GM23338 (cell line): ENCODE data around the gene LDLRAD2. TPM values are rescaled to one million over a fixed set of nuclear protein-coding genes. Genes with fewer than 3 reads are reported as not detected.

Source experiments
- ATAC-seq: fragments of 200-7000 bp; cut with Tn5 transposase; 3 replicates; pipeline ENCODE4 v1.9.1; 2020
- DNase-seq: peaks from one replicate; pipeline ENCODE4 v3.0.0-alpha.2; 2015; ENCODE audit warnings: low spot score
- H2AFZ ChIP-seq: fragments of 200-600 bp; sonication (generic); 2 replicates; pipeline ENCODE4 v1.8.0; 2016; ENCODE audit warnings: antibody characterized with exemption, mild to moderate bottlenecking, moderate library complexity
- H3F3A ChIP-seq: fragments of 200-600 bp; sonication (generic); replicated peaks from 2 replicates; pipeline ENCODE4 v1.8.0; 2017; ENCODE audit warnings: antibody characterized with exemption, mixed run types, low read depth
- H3K27ac ChIP-seq: fragments of 200-600 bp; sonication (generic); 2 replicates; pipeline ENCODE4 v1.6.1; 2016; ENCODE audit warnings: low read depth
- H3K27me3 ChIP-seq: fragments of 200-600 bp; sonication (generic); 2 replicates; pipeline ENCODE4 v1.8.0; 2016; ENCODE audit warnings: mild to moderate bottlenecking, mixed run types, moderate library complexity; ENCODE audit not compliant: insufficient read depth
- H3K36me3 ChIP-seq: fragments of 200-600 bp; sonication (generic); 2 replicates; pipeline ENCODE4 v1.8.0; 2016; ENCODE audit warnings: mild to moderate bottlenecking; ENCODE audit not compliant: insufficient read depth
- H3K4me1 ChIP-seq: fragments of 200-600 bp; sonication (generic); 2 replicates; pipeline ENCODE4 v1.8.0; 2016; ENCODE audit warnings: mild to moderate bottlenecking, moderate library complexity; ENCODE audit not compliant: insufficient read depth
- H3K4me2 ChIP-seq: fragments of 200-600 bp; sonication (generic); 2 replicates; pipeline ENCODE4 v1.7.1; 2017; ENCODE audit warnings: mixed run types
- H3K4me3 ChIP-seq: fragments of 200-600 bp; sonication (generic); 2 replicates; pipeline ENCODE4 v1.6.1; 2016; ENCODE audit warnings: mixed run types
- H3K79me2 ChIP-seq: fragments of 200-600 bp; sonication (generic); replicated peaks from 2 replicates; pipeline ENCODE4 v1.8.0; 2017; ENCODE audit warnings: mild to moderate bottlenecking; ENCODE audit not compliant: insufficient read depth
- H3K9me2 ChIP-seq: fragments of 200-600 bp; sonication (generic); 2 replicates; pipeline ENCODE4 v1.8.0; 2017; ENCODE audit not compliant: insufficient read depth
- H4K20me1 ChIP-seq: fragments of 200-600 bp; sonication (generic); replicated peaks from 2 replicates; pipeline ENCODE4 v1.8.0; 2017; ENCODE audit warnings: mild to moderate bottlenecking; ENCODE audit not compliant: insufficient read depth
- H3K27ac Mint-ChIP-seq: 2 replicates; pipeline ENCODE4 v1.8.0; 2020; ENCODE audit warnings: inconsistent platforms, mild to moderate bottlenecking, moderate library complexity, mixed read lengths
- H3K27me3 Mint-ChIP-seq: 3 replicates; pipeline ENCODE4 v1.8.0; 2022; ENCODE audit warnings: low read depth, mild to moderate bottlenecking, moderate library complexity, mixed read lengths, inconsistent platforms; ENCODE audit not compliant: insufficient read depth, poor library complexity
- H3K36me3 Mint-ChIP-seq: 3 replicates; pipeline ENCODE4 v1.8.0; 2021; ENCODE audit warnings: low read depth, mild to moderate bottlenecking, inconsistent platforms, moderate library complexity, mixed read lengths
- H3K4me1 Mint-ChIP-seq: 3 replicates; pipeline ENCODE4 v1.8.0; 2020; ENCODE audit warnings: mild to moderate bottlenecking, inconsistent platforms, mixed read lengths
- H3K4me3 Mint-ChIP-seq: 3 replicates; pipeline ENCODE4 v1.8.0; 2021; ENCODE audit warnings: moderate library complexity, mild to moderate bottlenecking, inconsistent platforms, mixed read lengths
- H3K9me3 Mint-ChIP-seq: 3 replicates; pipeline ENCODE4 v1.8.0; 2020; ENCODE audit warnings: moderate library complexity, mild to moderate bottlenecking, inconsistent platforms, mixed read lengths
- CREB1 ChIP-seq: fragments of 250-450 bp; sonication (Bioruptor Pico); IDR thresholded peaks from 2 replicates; pipeline ENCODE4 v1.5.0; 2020; ENCODE audit warnings: low read depth, mild to moderate bottlenecking, moderate library complexity
- EZH2 ChIP-seq: fragments of 200-600 bp; sonication (generic); IDR thresholded peaks from one replicate; pipeline ENCODE4 v1.8.0; 2017; ENCODE audit warnings: antibody characterized with exemption, mild to moderate bottlenecking, low read depth; ENCODE audit not compliant: unreplicated experiment
- EZH2phosphoT487 ChIP-seq: fragments of 200-600 bp; sonication (generic); IDR thresholded peaks from one replicate; pipeline ENCODE4 v1.8.1; 2018; ENCODE audit warnings: antibody characterized with exemption; ENCODE audit not compliant: unreplicated experiment
- JUNB ChIP-seq: IDR thresholded peaks from one replicate; pipeline ENCODE4 v1.6.1; 2016; ENCODE audit warnings: antibody characterized with exemption; ENCODE audit not compliant: unreplicated experiment
- NANOG ChIP-seq: IDR thresholded peaks from 2 replicates; pipeline ENCODE4 v1.6.1; 2016; ENCODE audit warnings: antibody characterized with exemption, borderline replicate concordance
- POLR2AphosphoS5 ChIP-seq: IDR thresholded peaks from 2 replicates; pipeline ENCODE4 v1.6.1; 2016; ENCODE audit warnings: antibody characterized with exemption, low read depth
- STAT1 ChIP-seq: IDR thresholded peaks from one replicate; pipeline ENCODE4 v1.6.1; 2016; ENCODE audit warnings: antibody characterized with exemption; ENCODE audit not compliant: unreplicated experiment
- ZNF114 ChIP-seq: fragments of 250-450 bp; sonication (Bioruptor Pico); IDR thresholded peaks from 2 replicates; pipeline ENCODE4 v1.5.0; 2020; ENCODE audit warnings: mild to moderate bottlenecking, moderate library complexity
- ZNF331 ChIP-seq: fragments of 250-450 bp; sonication (Bioruptor Pico); IDR thresholded peaks from 2 replicates; pipeline ENCODE4 v1.5.0; 2020; ENCODE audit warnings: low read depth, mild to moderate bottlenecking, moderate library complexity
- polyA plus RNA-seq: library from polyadenylated mRNA; unstranded; fragments of >200 nt; fragmentation: Nextera tagmentation; extraction: Ambion mirVana; gene quantifications from 2 replicates; pipeline ENCODE4 v1.2.1, GENCODE V29; 2016
- total RNA-seq: library from RNA; depleted of rRNA; stranded (reverse); fragments of >200 nt; shearing (Covaris generic); gene quantifications from 2 replicates; pipeline ENCODE4 v1.2.3, GENCODE V29; 2014
- TF ChIP-seq, protein P1 (sequence below): IDR thresholded peaks from 2 replicates; pipeline ENCODE4 v1.6.1; 2016; ENCODE audit warnings: antibody characterized with exemption
- TF ChIP-seq, protein P2 (sequence below): IDR thresholded peaks from one replicate; pipeline ENCODE4 v1.6.1; 2018; ENCODE audit warnings: antibody characterized with exemption; ENCODE audit not compliant: unreplicated experiment
- TF ChIP-seq, protein P3 (sequence below): fragments of 250-450 bp; sonication (Bioruptor Pico); IDR thresholded peaks from 2 replicates; pipeline ENCODE4 v1.5.0; 2020; ENCODE audit warnings: mild to moderate bottlenecking, moderate library complexity
- TF ChIP-seq, protein P4 (sequence below), 2 experiments: fragments of 200-600 bp in 1 of 2; sonication (generic) in 1 of 2; conservative IDR thresholded peaks; 2 replicates each; pipeline versions ENCODE4 v1.5.1 to v1.6.1; 2016 to 2017; ENCODE audit warnings: antibody characterized with exemption in 2 of 2, low read depth in 2 of 2, mild to moderate bottlenecking in 2 of 2, moderate library complexity in 1 of 2

The LDLRAD2 gene
- total and polyA plus RNA-seq, 2 experiments from 2014 or later, result 1.6 to 5.8 TPM

DNA sequence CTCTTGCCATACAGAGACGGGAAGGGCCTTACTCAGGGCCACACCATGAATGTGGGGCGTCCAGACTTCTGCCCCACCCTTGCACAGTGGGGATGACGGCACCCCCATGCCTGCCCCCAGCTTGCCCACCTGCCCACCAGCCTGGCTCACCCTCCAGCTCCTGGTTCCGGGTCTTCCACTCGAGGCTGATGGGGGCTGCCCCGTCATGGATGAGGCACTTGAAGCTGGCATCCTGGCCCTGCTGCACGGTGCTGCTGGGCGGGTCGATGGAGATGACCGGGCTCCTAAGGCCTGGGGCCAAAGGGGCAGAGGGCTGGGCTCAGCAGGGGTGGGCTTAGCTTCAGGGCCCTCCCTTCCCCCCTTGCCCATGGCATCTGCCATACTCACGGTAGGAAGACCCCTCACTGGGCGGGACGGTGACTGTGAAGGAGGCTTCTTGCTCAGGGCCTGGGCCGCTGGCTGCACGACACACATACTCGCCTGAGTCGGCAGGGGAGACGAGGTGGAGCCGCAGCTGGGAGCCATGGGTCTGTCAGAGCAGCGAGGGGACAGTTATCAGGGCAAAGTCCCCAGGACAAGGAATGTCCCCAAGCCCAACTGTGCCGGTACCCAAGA lies 29.9 kb downstream of the LDLRAD2 start:
- no peaks in the 10 kb centered on the region for H3K9me2 ChIP-seq
- no peak overlapping the region for H3K4me2 ChIP-seq
- H3K36me3 Mint-ChIP-seq, result peaks cover 25% of the 10 kb centered on the region
- H3K4me1 Mint-ChIP-seq, result no peaks in the 10 kb centered on the region
- no peak overlapping the region for H3K27ac ChIP-seq
- no peaks in the 10 kb centered on the region for H3K27me3 ChIP-seq
- no peak overlapping the region for H2AFZ ChIP-seq
- H3K4me3 ChIP-seq, result no peak overlapping the region
- no peak for DNase-seq
- no peaks in the 10 kb centered on the region for H3K36me3 ChIP-seq
- H3K79me2 ChIP-seq, result no peaks in the 10 kb centered on the region
- H3K27me3 Mint-ChIP-seq, result peaks cover 6% of the 10 kb centered on the region
- no peaks in the 10 kb centered on the region for H4K20me1 ChIP-seq
- H3K27ac Mint-ChIP-seq, result no peak overlapping the region
- H3K4me3 Mint-ChIP-seq, result no peak overlapping the region
- no peaks in the 10 kb centered on the region for H3K4me1 ChIP-seq
- no peak for ATAC-seq
- no peaks in the 10 kb centered on the region for H3F3A ChIP-seq
- H3K9me3 Mint-ChIP-seq, result no peaks in the 10 kb centered on the region
- no peak for TF ChIP-seq ZNF114
- TF ChIP-seq, protein P1, sequence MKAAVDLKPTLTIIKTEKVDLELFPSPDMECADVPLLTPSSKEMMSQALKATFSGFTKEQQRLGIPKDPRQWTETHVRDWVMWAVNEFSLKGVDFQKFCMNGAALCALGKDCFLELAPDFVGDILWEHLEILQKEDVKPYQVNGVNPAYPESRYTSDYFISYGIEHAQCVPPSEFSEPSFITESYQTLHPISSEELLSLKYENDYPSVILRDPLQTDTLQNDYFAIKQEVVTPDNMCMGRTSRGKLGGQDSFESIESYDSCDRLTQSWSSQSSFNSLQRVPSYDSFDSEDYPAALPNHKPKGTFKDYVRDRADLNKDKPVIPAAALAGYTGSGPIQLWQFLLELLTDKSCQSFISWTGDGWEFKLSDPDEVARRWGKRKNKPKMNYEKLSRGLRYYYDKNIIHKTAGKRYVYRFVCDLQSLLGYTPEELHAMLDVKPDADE, result no peak
- TF ChIP-seq, protein P2, sequence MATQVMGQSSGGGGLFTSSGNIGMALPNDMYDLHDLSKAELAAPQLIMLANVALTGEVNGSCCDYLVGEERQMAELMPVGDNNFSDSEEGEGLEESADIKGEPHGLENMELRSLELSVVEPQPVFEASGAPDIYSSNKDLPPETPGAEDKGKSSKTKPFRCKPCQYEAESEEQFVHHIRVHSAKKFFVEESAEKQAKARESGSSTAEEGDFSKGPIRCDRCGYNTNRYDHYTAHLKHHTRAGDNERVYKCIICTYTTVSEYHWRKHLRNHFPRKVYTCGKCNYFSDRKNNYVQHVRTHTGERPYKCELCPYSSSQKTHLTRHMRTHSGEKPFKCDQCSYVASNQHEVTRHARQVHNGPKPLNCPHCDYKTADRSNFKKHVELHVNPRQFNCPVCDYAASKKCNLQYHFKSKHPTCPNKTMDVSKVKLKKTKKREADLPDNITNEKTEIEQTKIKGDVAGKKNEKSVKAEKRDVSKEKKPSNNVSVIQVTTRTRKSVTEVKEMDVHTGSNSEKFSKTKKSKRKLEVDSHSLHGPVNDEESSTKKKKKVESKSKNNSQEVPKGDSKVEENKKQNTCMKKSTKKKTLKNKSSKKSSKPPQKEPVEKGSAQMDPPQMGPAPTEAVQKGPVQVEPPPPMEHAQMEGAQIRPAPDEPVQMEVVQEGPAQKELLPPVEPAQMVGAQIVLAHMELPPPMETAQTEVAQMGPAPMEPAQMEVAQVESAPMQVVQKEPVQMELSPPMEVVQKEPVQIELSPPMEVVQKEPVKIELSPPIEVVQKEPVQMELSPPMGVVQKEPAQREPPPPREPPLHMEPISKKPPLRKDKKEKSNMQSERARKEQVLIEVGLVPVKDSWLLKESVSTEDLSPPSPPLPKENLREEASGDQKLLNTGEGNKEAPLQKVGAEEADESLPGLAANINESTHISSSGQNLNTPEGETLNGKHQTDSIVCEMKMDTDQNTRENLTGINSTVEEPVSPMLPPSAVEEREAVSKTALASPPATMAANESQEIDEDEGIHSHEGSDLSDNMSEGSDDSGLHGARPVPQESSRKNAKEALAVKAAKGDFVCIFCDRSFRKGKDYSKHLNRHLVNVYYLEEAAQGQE, result no peak
- TF ChIP-seq ZNF331 (CRISPR knock-in tag), result no peak
- no peak for TF ChIP-seq JUNB
- no peak for TF ChIP-seq STAT1
- TF ChIP-seq EZH2phosphoT487, result no peak
- TF ChIP-seq EZH2, result no peak
- TF ChIP-seq NANOG, result no peak
- TF ChIP-seq, protein P3, sequence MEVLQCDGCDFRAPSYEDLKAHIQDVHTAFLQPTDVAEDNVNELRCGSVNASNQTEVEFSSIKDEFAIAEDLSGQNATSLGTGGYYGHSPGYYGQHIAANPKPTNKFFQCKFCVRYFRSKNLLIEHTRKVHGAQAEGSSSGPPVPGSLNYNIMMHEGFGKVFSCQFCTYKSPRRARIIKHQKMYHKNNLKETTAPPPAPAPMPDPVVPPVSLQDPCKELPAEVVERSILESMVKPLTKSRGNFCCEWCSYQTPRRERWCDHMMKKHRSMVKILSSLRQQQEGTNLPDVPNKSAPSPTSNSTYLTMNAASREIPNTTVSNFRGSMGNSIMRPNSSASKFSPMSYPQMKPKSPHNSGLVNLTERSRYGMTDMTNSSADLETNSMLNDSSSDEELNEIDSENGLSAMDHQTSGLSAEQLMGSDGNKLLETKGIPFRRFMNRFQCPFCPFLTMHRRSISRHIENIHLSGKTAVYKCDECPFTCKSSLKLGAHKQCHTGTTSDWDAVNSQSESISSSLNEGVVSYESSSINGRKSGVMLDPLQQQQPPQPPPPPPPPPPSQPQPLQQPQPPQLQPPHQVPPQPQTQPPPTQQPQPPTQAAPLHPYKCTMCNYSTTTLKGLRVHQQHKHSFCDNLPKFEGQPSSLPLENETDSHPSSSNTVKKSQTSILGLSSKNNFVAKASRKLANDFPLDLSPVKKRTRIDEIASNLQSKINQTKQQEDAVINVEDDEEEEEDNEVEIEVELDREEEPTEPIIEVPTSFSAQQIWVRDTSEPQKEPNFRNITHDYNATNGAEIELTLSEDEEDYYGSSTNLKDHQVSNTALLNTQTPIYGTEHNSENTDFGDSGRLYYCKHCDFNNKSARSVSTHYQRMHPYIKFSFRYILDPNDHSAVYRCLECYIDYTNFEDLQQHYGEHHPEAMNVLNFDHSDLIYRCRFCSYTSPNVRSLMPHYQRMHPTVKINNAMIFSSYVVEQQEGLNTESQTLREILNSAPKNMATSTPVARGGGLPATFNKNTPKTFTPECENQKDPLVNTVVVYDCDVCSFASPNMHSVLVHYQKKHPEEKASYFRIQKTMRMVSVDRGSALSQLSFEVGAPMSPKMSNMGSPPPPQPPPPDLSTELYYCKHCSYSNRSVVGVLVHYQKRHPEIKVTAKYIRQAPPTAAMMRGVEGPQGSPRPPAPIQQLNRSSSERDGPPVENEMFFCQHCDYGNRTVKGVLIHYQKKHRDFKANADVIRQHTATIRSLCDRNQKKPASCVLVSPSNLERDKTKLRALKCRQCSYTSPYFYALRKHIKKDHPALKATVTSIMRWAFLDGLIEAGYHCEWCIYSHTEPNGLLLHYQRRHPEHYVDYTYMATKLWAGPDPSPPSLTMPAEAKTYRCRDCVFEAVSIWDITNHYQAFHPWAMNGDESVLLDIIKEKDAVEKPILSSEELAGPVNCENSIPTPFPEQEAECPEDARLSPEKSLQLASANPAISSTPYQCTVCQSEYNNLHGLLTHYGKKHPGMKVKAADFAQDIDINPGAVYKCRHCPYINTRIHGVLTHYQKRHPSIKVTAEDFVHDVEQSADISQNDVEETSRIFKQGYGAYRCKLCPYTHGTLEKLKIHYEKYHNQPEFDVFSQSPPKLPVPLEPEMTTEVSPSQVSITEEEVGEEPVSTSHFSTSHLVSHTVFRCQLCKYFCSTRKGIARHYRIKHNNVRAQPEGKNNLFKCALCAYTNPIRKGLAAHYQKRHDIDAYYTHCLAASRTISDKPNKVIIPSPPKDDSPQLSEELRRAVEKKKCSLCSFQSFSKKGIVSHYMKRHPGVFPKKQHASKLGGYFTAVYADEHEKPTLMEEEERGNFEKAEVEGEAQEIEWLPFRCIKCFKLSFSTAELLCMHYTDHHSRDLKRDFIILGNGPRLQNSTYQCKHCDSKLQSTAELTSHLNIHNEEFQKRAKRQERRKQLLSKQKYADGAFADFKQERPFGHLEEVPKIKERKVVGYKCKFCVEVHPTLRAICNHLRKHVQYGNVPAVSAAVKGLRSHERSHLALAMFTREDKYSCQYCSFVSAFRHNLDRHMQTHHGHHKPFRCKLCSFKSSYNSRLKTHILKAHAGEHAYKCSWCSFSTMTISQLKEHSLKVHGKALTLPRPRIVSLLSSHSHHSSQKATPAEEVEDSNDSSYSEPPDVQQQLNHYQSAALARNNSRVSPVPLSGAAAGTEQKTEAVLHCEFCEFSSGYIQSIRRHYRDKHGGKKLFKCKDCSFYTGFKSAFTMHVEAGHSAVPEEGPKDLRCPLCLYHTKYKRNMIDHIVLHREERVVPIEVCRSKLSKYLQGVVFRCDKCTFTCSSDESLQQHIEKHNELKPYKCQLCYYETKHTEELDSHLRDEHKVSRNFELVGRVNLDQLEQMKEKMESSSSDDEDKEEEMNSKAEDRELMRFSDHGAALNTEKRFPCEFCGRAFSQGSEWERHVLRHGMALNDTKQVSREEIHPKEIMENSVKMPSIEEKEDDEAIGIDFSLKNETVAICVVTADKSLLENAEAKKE (CRISPR knock-in tag), result no peak
- TF ChIP-seq CREB1 (CRISPR knock-in tag), result no peak
- no peak for TF ChIP-seq POLR2AphosphoS5
- TF ChIP-seq, protein P4, sequence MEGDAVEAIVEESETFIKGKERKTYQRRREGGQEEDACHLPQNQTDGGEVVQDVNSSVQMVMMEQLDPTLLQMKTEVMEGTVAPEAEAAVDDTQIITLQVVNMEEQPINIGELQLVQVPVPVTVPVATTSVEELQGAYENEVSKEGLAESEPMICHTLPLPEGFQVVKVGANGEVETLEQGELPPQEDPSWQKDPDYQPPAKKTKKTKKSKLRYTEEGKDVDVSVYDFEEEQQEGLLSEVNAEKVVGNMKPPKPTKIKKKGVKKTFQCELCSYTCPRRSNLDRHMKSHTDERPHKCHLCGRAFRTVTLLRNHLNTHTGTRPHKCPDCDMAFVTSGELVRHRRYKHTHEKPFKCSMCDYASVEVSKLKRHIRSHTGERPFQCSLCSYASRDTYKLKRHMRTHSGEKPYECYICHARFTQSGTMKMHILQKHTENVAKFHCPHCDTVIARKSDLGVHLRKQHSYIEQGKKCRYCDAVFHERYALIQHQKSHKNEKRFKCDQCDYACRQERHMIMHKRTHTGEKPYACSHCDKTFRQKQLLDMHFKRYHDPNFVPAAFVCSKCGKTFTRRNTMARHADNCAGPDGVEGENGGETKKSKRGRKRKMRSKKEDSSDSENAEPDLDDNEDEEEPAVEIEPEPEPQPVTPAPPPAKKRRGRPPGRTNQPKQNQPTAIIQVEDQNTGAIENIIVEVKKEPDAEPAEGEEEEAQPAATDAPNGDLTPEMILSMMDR (conservative IDR thresholded peaks at IDR 0.05; ENCODE audit: low read depth in 2 of 2), result no peak
